ENCODE data around the gene ZNF132. TPM values are rescaled to one million over a fixed set of nuclear protein-coding genes. Genes with fewer than 3 reads are reported as not detected.

ZNF132 gene
- total and polyA plus RNA-seq, 9 of the 15 experiments (the other 6 are each of a cell fraction or from before 2014, with no cell fraction given) = 0.03 to 0.42 (median 0.10) TPM; not detected in 5

GRCh38 chr19:58409010-58409790 lies 30.8 kb downstream of the ZNF132 start (continued):
- TF ChIP-seq ZBTB2 (IDR thresholded peaks at IDR 0.05) = peak; percentile 29; the same call in 1 of the 2 replicates
- TF ChIP-seq, protein P1, sequence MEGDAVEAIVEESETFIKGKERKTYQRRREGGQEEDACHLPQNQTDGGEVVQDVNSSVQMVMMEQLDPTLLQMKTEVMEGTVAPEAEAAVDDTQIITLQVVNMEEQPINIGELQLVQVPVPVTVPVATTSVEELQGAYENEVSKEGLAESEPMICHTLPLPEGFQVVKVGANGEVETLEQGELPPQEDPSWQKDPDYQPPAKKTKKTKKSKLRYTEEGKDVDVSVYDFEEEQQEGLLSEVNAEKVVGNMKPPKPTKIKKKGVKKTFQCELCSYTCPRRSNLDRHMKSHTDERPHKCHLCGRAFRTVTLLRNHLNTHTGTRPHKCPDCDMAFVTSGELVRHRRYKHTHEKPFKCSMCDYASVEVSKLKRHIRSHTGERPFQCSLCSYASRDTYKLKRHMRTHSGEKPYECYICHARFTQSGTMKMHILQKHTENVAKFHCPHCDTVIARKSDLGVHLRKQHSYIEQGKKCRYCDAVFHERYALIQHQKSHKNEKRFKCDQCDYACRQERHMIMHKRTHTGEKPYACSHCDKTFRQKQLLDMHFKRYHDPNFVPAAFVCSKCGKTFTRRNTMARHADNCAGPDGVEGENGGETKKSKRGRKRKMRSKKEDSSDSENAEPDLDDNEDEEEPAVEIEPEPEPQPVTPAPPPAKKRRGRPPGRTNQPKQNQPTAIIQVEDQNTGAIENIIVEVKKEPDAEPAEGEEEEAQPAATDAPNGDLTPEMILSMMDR (IDR thresholded peaks at IDR 0.05 in 2 of 3, conservative IDR thresholded peaks at IDR 0.05 in 1 of 3; ENCODE audit: insufficient read depth in 2 of 3, low read depth in 1 of 3, low read length in 3 of 3) = 0 out of 6 replicates have a peak, but pooled peaks of 1 of the 3 experiments have one; percentile 5
- TF ChIP-seq STAG1 (CRISPR knock-in tag; IDR thresholded peaks at IDR 0.05; ENCODE audit: borderline replicate concordance) = 0 out of 2 replicates have a peak, but pooled peaks have one; percentile 34
- TF ChIP-seq PREB (CRISPR knock-in tag; IDR thresholded peaks at IDR 0.05) = no peak
- no peak for TF ChIP-seq LEF1 (IDR thresholded peaks at IDR 0.05)
- TF ChIP-seq HDAC1 (IDR thresholded peaks at IDR 0.05) = 0 out of 4 replicates have a peak, but pooled peaks of 1 of the 2 experiments have one; percentile 38
- TF ChIP-seq ZNF280B (CRISPR knock-in tag; IDR thresholded peaks at IDR 0.05) = no peak
- no peak for TF ChIP-seq ESRRA (IDR thresholded peaks at IDR 0.05; ENCODE audit: borderline replicate concordance, low read depth)
- TF ChIP-seq ZBTB1 (CRISPR knock-in tag; IDR thresholded peaks at IDR 0.05; ENCODE audit: borderline replicate concordance, low read depth) = 0 out of 2 replicates have a peak, but pooled peaks have one; percentile 64
- peak; percentile 28 for TF ChIP-seq KDM5B (IDR thresholded peaks at IDR 0.05; ENCODE audit: insufficient replicate concordance, low read depth, low read length)
- no peak for TF ChIP-seq ZNF699 (CRISPR knock-in tag; IDR thresholded peaks at IDR 0.05; ENCODE audit: insufficient replicate concordance)
- TF ChIP-seq ZNF239 (CRISPR knock-in tag; IDR thresholded peaks at IDR 0.05) = no peak
- TF ChIP-seq ZBTB7A (IDR thresholded peaks at IDR 0.05; ENCODE audit: borderline replicate concordance, control insufficient read depth, low read depth, low read length) = peak; percentile 55; the same call in 1 of the 2 replicates
- TF ChIP-seq ILK (tag; IDR thresholded peaks at IDR 0.05; ENCODE audit: borderline replicate concordance, low read depth) = no peak
- TF ChIP-seq GTF2E2 (tag; IDR thresholded peaks at IDR 0.05) = peak; percentile 38; the same call in 1 of the 2 replicates
- TF ChIP-seq ZNF551 (CRISPR knock-in tag; IDR thresholded peaks at IDR 0.05) = no peak
- 0 out of 2 replicates have a peak, but pooled peaks have one; percentile 38 for TF ChIP-seq NFRKB (IDR thresholded peaks at IDR 0.05; ENCODE audit: low read depth)
- TF ChIP-seq MCM3 (IDR thresholded peaks at IDR 0.05) = no peak
- peak; percentile 66 for TF ChIP-seq RBBP5 (IDR thresholded peaks at IDR 0.05; ENCODE audit: borderline replicate concordance, insufficient read depth, low read length, poor library complexity, severe bottlenecking)
- no peak for TF ChIP-seq RAD51 (IDR thresholded peaks at IDR 0.05; ENCODE audit: borderline replicate concordance, low read depth)

Measured in K562 (cell line).